Liver (tissue), 3 donors: ENCODE data around the gene SLC7A6OS.

Experiments used
- ATF3 ChIP-seq: IDR thresholded peaks from 2 replicates; pipeline ENCODE4 v1.6.1; 2016; ENCODE audit warnings: antibody characterized with exemption
- FOXA1 ChIP-seq: IDR thresholded peaks from 2 replicates; pipeline ENCODE4 v1.6.1; 2016; ENCODE audit warnings: antibody characterized with exemption
- GABPA ChIP-seq, 2 donors: IDR thresholded peaks in 1 of 2; conservative IDR thresholded peaks in 1 of 2; 2 replicates each; pipeline ENCODE4 v1.6.1; 2016; ENCODE audit warnings: antibody characterized with exemption in 2 of 2, mild to moderate bottlenecking in 1 of 2, moderate library complexity in 1 of 2
- HNF4A ChIP-seq, 2 donors: conservative IDR thresholded peaks; 2 replicates each; pipeline ENCODE4 v1.6.1; 2016; ENCODE audit warnings: antibody characterized with exemption in 2 of 2, mild to moderate bottlenecking in 2 of 2
- RAD21 ChIP-seq, 2 donors: IDR thresholded peaks; 2 replicates each; pipeline ENCODE4 v1.6.1; 2016; ENCODE audit warnings: antibody characterized with exemption in 2 of 2, mild to moderate bottlenecking in 2 of 2
- YY1 ChIP-seq: IDR thresholded peaks from 2 replicates; pipeline ENCODE4 v1.6.1; 2016; ENCODE audit warnings: antibody characterized with exemption, mild to moderate bottlenecking
- TF ChIP-seq, protein P1 (sequence below): fragments of 150-350 bp; IDR thresholded peaks from 2 replicates; pipeline ENCODE4 v1.5.1; 2017; ENCODE audit warnings: improper control_type of control experiment, low read depth, low read length; ENCODE audit not compliant: missing input control
- TF ChIP-seq, protein P2 (sequence below): IDR thresholded peaks from 2 replicates; pipeline ENCODE4 v1.6.1; 2016; ENCODE audit warnings: antibody characterized with exemption, mild to moderate bottlenecking
- donor health status: healthy.
- donor health status: healthy.

- TF ChIP-seq, protein P1, sequence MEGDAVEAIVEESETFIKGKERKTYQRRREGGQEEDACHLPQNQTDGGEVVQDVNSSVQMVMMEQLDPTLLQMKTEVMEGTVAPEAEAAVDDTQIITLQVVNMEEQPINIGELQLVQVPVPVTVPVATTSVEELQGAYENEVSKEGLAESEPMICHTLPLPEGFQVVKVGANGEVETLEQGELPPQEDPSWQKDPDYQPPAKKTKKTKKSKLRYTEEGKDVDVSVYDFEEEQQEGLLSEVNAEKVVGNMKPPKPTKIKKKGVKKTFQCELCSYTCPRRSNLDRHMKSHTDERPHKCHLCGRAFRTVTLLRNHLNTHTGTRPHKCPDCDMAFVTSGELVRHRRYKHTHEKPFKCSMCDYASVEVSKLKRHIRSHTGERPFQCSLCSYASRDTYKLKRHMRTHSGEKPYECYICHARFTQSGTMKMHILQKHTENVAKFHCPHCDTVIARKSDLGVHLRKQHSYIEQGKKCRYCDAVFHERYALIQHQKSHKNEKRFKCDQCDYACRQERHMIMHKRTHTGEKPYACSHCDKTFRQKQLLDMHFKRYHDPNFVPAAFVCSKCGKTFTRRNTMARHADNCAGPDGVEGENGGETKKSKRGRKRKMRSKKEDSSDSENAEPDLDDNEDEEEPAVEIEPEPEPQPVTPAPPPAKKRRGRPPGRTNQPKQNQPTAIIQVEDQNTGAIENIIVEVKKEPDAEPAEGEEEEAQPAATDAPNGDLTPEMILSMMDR, result no peak
- TF ChIP-seq RAD21 (IDR thresholded peaks at IDR 0.05) (no peak), HNF4A (conservative IDR thresholded peaks at IDR 0.05) (no peak), FOXA1 (no peak), GABPA (IDR thresholded peaks at IDR 0.05 in 1 of 2, conservative IDR thresholded peaks at IDR 0.05 in 1 of 2) (no peak), YY1 (no peak), ATF3 (no peak)
- TF ChIP-seq, protein P2, sequence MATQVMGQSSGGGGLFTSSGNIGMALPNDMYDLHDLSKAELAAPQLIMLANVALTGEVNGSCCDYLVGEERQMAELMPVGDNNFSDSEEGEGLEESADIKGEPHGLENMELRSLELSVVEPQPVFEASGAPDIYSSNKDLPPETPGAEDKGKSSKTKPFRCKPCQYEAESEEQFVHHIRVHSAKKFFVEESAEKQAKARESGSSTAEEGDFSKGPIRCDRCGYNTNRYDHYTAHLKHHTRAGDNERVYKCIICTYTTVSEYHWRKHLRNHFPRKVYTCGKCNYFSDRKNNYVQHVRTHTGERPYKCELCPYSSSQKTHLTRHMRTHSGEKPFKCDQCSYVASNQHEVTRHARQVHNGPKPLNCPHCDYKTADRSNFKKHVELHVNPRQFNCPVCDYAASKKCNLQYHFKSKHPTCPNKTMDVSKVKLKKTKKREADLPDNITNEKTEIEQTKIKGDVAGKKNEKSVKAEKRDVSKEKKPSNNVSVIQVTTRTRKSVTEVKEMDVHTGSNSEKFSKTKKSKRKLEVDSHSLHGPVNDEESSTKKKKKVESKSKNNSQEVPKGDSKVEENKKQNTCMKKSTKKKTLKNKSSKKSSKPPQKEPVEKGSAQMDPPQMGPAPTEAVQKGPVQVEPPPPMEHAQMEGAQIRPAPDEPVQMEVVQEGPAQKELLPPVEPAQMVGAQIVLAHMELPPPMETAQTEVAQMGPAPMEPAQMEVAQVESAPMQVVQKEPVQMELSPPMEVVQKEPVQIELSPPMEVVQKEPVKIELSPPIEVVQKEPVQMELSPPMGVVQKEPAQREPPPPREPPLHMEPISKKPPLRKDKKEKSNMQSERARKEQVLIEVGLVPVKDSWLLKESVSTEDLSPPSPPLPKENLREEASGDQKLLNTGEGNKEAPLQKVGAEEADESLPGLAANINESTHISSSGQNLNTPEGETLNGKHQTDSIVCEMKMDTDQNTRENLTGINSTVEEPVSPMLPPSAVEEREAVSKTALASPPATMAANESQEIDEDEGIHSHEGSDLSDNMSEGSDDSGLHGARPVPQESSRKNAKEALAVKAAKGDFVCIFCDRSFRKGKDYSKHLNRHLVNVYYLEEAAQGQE, result no peak
These were observed 45.6 kb upstream of the SLC7A6OS start for GRCh38 chr16:68356249-68356918.
